Head of caudate nucleus (tissue), 42 donors: ENCODE data around the gene CALY.
A peak's percentile ranks its signal among the peaks of the same experiment; 100 is the strongest.

Source experiments
- DNase-seq, 42 donors: peaks; one replicate each; pipeline versions ENCODE4 v3.0.0 to v3.0.0-alpha.2; 2020 to 2021; ENCODE audit warnings: mixed read lengths in 7 of 42
- intact Hi-C: fragments of 100-400 bp; cut with DNase I; formaldehyde crosslinking; loops from one replicate; pipeline ENCODE4 v1.15.0; 2022

Gene CALY

GRCh38 chr10:133279326-133280226 lies 57.1 kb downstream of the CALY start:
- intact Hi-C loops = no loop called here

GRCh38 chr10:133278577-133279265 lies 58.0 kb downstream of the CALY start:
- DNase-seq = peak in 13 of 42 donors; percentile 21 to 63 (median 34)
- intact Hi-C loops = no loop called here

More at GRCh38 chr10:133279326-133280226, 57.1 kb downstream of the CALY start:
- no peak for DNase-seq

- DNase-seq = no peak
- intact Hi-C loops = no loop called here
These were observed 58.6 kb downstream of the CALY start for GRCh38 chr10:133277993-133278576.

GRCh38 chr10:133277277-133277992 lies 59.3 kb downstream of the CALY start:
- DNase-seq = no peak
- intact Hi-C loops = no loop called here

GRCh38 chr10:133276435-133277201 lies 60.1 kb downstream of the CALY start, which contains the start of gene ADAM8:
TSS of gene ADAM8 (minus strand) at chr10:133276868. CDS start at chr10:133276817, 51 bp downstream.
- no peak for DNase-seq
- intact Hi-C loops = no loop called here

GRCh38 chr10:133276100-133276434 lies 60.6 kb downstream of the CALY start:
- intact Hi-C loops = no loop called here

GRCh38 chr10:133275684-133276092 lies 61.0 kb downstream of the CALY start:
- intact Hi-C loops = no loop called here
- no peak for DNase-seq

More at GRCh38 chr10:133276100-133276434, 60.6 kb downstream of the CALY start:
- no peak for DNase-seq

GRCh38 chr10:133274751-133275683 lies 61.7 kb downstream of the CALY start:
- no peak for DNase-seq
- intact Hi-C loops = no loop called here
